ENCODE results near the gene KCNQ2.
"Not testable (repeated sequence)": the region's sequence is repeated elsewhere in the genome, so short reads cannot be mapped to it uniquely, and the experiment has no call there.

KCNQ2 gene

GRCh38 chr20:63484236-63484635 lies 11.8 kb upstream of the KCNQ2 start:
- H3K56ac ChIP-seq (ENCODE audit: low read length), result no peak overlapping the region
- H2BK120ac ChIP-seq (ENCODE audit: low read depth, low read length), result no peak overlapping the region
- no peaks in the 10 kb centered on the region for H3K79me1 ChIP-seq (ENCODE audit: low read length)
- H2AK5ac ChIP-seq (ENCODE audit: low read length), result no peak overlapping the region
- H3K4me3 ChIP-seq (ENCODE audit: low read length), result no peak overlapping the region
- H3K18ac ChIP-seq (ENCODE audit: low read length), result no peak overlapping the region
- H3K36me3 ChIP-seq (ENCODE audit: control insufficient read depth, insufficient read depth, low read length), result no peaks in the 10 kb centered on the region
- H3K4me2 ChIP-seq (ENCODE audit: low read length), result no peak overlapping the region
- H4K8ac ChIP-seq (ENCODE audit: low read depth, low read length), result no peak overlapping the region
- H3K23ac ChIP-seq (ENCODE audit: low read length), result no peak overlapping the region
- WGBS (ENCODE audit: extremely low coverage, insufficient coverage, low lambda C conversion rate), result no CpG with 5 or more reads among the region's 17 CpGs
- H3K4me1 ChIP-seq (ENCODE audit: control insufficient read depth, low read depth, low read length), result no peaks in the 10 kb centered on the region
- H3K4ac ChIP-seq (ENCODE audit: low read depth, low read length), result no peak overlapping the region
- peaks cover 8% of the 10 kb centered on the region for H3K27me3 ChIP-seq (ENCODE audit: insufficient read depth, low read length, poor library complexity)
- no peaks in the 10 kb centered on the region for H3K79me2 ChIP-seq (ENCODE audit: control insufficient read depth, insufficient read depth, low read length)
- H4K5ac ChIP-seq (ENCODE audit: low read length), result no peak overlapping the region
- H2BK15ac ChIP-seq (replicated peaks; ENCODE audit: low read depth), result no peak overlapping the region
- H3K27ac ChIP-seq (ENCODE audit: low read depth, low read length), result no peak overlapping the region
- no peak overlapping the region for H2BK5ac ChIP-seq (ENCODE audit: low read length)
- H3K9ac ChIP-seq (ENCODE audit: low read length), result no peak overlapping the region
- no peak for DNase-seq

- Histone ChIP-seq H3K27me3 (ENCODE audit: insufficient read depth, low read length, poor library complexity) (peaks cover 4% of the 10 kb centered on the region), H3K79me2 (ENCODE audit: control insufficient read depth, insufficient read depth, low read length) (no peaks in the 10 kb centered on the region), H3K79me1 (ENCODE audit: low read length) (no peaks in the 10 kb centered on the region), H2BK15ac (replicated peaks; ENCODE audit: low read depth) (no peak overlapping the region), H3K4me2 (ENCODE audit: low read length) (no peak overlapping the region), H3K4me1 (ENCODE audit: control insufficient read depth, low read depth, low read length) (no peaks in the 10 kb centered on the region), H2BK5ac (ENCODE audit: low read length) (no peak overlapping the region), H2BK120ac (ENCODE audit: low read depth, low read length) (no peak overlapping the region), H3K23ac (ENCODE audit: low read length) (no peak overlapping the region), H3K18ac (ENCODE audit: low read length) (no peak overlapping the region), H3K4ac (ENCODE audit: low read depth, low read length) (no peak overlapping the region), H4K5ac (ENCODE audit: low read length) (no peak overlapping the region), H3K56ac (ENCODE audit: low read length) (no peak overlapping the region), H3K4me3 (ENCODE audit: low read length) (no peak overlapping the region), H3K9ac (ENCODE audit: low read length) (no peak overlapping the region), H3K36me3 (ENCODE audit: control insufficient read depth, insufficient read depth, low read length) (no peaks in the 10 kb centered on the region), H4K8ac (ENCODE audit: low read depth, low read length) (no peak overlapping the region), H2AK5ac (ENCODE audit: low read length) (no peak overlapping the region), H3K27ac (ENCODE audit: low read depth, low read length) (no peak overlapping the region)
- DNase-seq, result no peak
- WGBS (ENCODE audit: extremely low coverage, insufficient coverage, low lambda C conversion rate), result no CpG with 5 or more reads among the region's 12 CpGs
Observed at GRCh38 chr20:63483834-63484233, 11.4 kb upstream of the KCNQ2 start.

GRCh38 chr20:63482021-63482587 lies 9.6 kb upstream of the KCNQ2 start:
- no peak overlapping the region for H3K23ac ChIP-seq (ENCODE audit: low read length)
- H3K4ac ChIP-seq (ENCODE audit: low read depth, low read length), result no peak overlapping the region
- H2BK15ac ChIP-seq (replicated peaks; ENCODE audit: low read depth), result no peak overlapping the region
- H3K4me1 ChIP-seq (ENCODE audit: control insufficient read depth, low read depth, low read length), result no peaks in the 10 kb centered on the region
- WGBS (ENCODE audit: extremely low coverage, insufficient coverage, low lambda C conversion rate), result no CpG with 5 or more reads among the region's 11 CpGs
- H3K18ac ChIP-seq (ENCODE audit: low read length), result no peak overlapping the region
- no peak overlapping the region for H3K56ac ChIP-seq (ENCODE audit: low read length)
- no peaks in the 10 kb centered on the region for H3K36me3 ChIP-seq (ENCODE audit: control insufficient read depth, insufficient read depth, low read length)
- H2AK5ac ChIP-seq (ENCODE audit: low read length), result no peak overlapping the region
- no peak overlapping the region for H2BK120ac ChIP-seq (ENCODE audit: low read depth, low read length)
- H3K27ac ChIP-seq (ENCODE audit: low read depth, low read length), result no peak overlapping the region
- no peak overlapping the region for H3K4me2 ChIP-seq (ENCODE audit: low read length)
- no peak overlapping the region for H4K8ac ChIP-seq (ENCODE audit: low read depth, low read length)
- no peak overlapping the region for H2BK5ac ChIP-seq (ENCODE audit: low read length)
- H3K27me3 ChIP-seq (ENCODE audit: insufficient read depth, low read length, poor library complexity), result no peaks in the 10 kb centered on the region
- H3K9ac ChIP-seq (ENCODE audit: low read length), result no peak overlapping the region
- no peaks in the 10 kb centered on the region for H3K79me1 ChIP-seq (ENCODE audit: low read length)
- H3K79me2 ChIP-seq (ENCODE audit: control insufficient read depth, insufficient read depth, low read length), result no peaks in the 10 kb centered on the region
- no peak overlapping the region for H4K5ac ChIP-seq (ENCODE audit: low read length)
- no peak overlapping the region for H3K4me3 ChIP-seq (ENCODE audit: low read length)
- DNase-seq, result no peak

DNA sequence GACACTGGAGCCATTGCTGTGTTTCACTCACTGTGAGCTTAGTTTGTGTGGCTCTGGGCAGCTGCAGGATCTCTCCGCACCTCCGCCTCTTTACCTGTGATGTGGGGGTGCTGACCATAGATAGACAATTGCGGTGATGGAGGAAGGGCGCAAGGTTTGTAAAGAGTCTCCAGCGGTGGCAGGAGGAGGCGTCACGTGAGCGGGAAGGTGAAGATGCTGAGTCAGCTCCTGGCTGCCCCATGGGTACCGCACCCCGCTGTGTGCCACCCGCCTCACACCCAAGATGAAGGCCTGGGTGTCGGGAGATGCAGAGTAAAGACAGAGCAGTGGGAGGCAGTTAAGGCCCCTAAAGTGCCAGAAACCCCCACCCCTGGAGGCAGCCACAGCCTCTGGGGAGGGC lies 9.0 kb upstream of the KCNQ2 start:
- Histone ChIP-seq H2BK120ac (ENCODE audit: low read depth, low read length) (no peak overlapping the region), H3K36me3 (ENCODE audit: control insufficient read depth, insufficient read depth, low read length) (no peaks in the 10 kb centered on the region), H3K56ac (ENCODE audit: low read length) (no peak overlapping the region), H3K9ac (ENCODE audit: low read length) (no peak overlapping the region), H3K79me1 (ENCODE audit: low read length) (no peaks in the 10 kb centered on the region), H2BK5ac (ENCODE audit: low read length) (no peak overlapping the region), H3K4me1 (ENCODE audit: control insufficient read depth, low read depth, low read length) (no peaks in the 10 kb centered on the region), H4K8ac (ENCODE audit: low read depth, low read length) (no peak overlapping the region), H3K4ac (ENCODE audit: low read depth, low read length) (no peak overlapping the region), H3K4me2 (ENCODE audit: low read length) (no peak overlapping the region), H3K23ac (ENCODE audit: low read length) (no peak overlapping the region), H2AK5ac (ENCODE audit: low read length) (no peak overlapping the region), H3K79me2 (ENCODE audit: control insufficient read depth, insufficient read depth, low read length) (no peaks in the 10 kb centered on the region), H4K5ac (ENCODE audit: low read length) (no peak overlapping the region), H3K27me3 (ENCODE audit: insufficient read depth, low read length, poor library complexity) (no peaks in the 10 kb centered on the region), H2BK15ac (replicated peaks; ENCODE audit: low read depth) (no peak overlapping the region), H3K4me3 (ENCODE audit: low read length) (no peak overlapping the region), H3K27ac (ENCODE audit: low read depth, low read length) (no peak overlapping the region), H3K18ac (ENCODE audit: low read length) (no peak overlapping the region)
- no CpG with 5 or more reads among the region's 12 CpGs for WGBS (ENCODE audit: extremely low coverage, insufficient coverage, low lambda C conversion rate)
- DNase-seq, result no peak

- not testable (repeated sequence) for H3K4me3 ChIP-seq (ENCODE audit: low read length); H2AK5ac ChIP-seq (ENCODE audit: low read length); H3K79me2 ChIP-seq (ENCODE audit: control insufficient read depth, insufficient read depth, low read length); H2BK5ac ChIP-seq (ENCODE audit: low read length); H3K56ac ChIP-seq (ENCODE audit: low read length); H2BK120ac ChIP-seq (ENCODE audit: low read depth, low read length); H3K4me1 ChIP-seq (ENCODE audit: control insufficient read depth, low read depth, low read length); DNase-seq; H3K27ac ChIP-seq (ENCODE audit: low read depth, low read length); H4K8ac ChIP-seq (ENCODE audit: low read depth, low read length); H3K18ac ChIP-seq (ENCODE audit: low read length); H4K5ac ChIP-seq (ENCODE audit: low read length); H3K27me3 ChIP-seq (ENCODE audit: insufficient read depth, low read length, poor library complexity); H3K4me2 ChIP-seq (ENCODE audit: low read length); H3K4ac ChIP-seq (ENCODE audit: low read depth, low read length); H3K36me3 ChIP-seq (ENCODE audit: control insufficient read depth, insufficient read depth, low read length); H3K79me1 ChIP-seq (ENCODE audit: low read length); H3K23ac ChIP-seq (ENCODE audit: low read length); H3K9ac ChIP-seq (ENCODE audit: low read length); H2BK15ac ChIP-seq (replicated peaks; ENCODE audit: low read depth)
- WGBS (ENCODE audit: extremely low coverage, insufficient coverage, low lambda C conversion rate), result no CpG with 5 or more reads among the region's 32 CpGs
Observed at GRCh38 chr20:63479695-63480419, 7.4 kb upstream of the KCNQ2 start.

Measured in mesendoderm (in vitro differentiated cells).